ENCODE data around the gene PTPRM. TPM values are rescaled to one million over a fixed set of nuclear protein-coding genes. Genes with fewer than 3 reads are reported as not detected.

PTPRM gene
- total RNA-seq, 1 donor from 2014 or later = 257 TPM

DNA sequence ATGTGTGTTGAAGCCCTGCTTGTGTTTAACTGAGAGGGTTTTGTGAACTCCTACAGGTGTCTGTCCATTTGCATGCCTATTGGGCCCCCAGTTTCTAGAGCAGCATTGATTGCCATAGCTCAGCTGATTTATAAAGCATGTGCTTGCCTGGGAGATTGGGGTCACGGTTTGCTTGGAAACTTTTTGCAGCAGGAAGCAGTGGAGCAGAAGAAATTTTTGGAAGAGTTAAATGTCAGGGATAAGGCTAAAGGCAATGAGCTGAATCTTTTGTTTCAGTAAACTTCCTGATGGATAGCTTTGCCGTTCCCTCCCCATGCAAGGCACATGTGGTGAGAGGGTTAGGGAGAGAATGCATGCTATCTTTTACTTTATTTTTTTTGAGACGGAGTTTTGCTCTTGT is 102.2 kb downstream of the PTPRM start:
- no peaks in the 10 kb centered on the region for H3K27me3 ChIP-seq
- peaks cover 0 to 2% of the 10 kb centered on the region in 2 donors for H3K4me1 ChIP-seq
- intact Hi-C loops (cut with DNase I) = no loop called here
- TF ChIP-seq, protein P1, sequence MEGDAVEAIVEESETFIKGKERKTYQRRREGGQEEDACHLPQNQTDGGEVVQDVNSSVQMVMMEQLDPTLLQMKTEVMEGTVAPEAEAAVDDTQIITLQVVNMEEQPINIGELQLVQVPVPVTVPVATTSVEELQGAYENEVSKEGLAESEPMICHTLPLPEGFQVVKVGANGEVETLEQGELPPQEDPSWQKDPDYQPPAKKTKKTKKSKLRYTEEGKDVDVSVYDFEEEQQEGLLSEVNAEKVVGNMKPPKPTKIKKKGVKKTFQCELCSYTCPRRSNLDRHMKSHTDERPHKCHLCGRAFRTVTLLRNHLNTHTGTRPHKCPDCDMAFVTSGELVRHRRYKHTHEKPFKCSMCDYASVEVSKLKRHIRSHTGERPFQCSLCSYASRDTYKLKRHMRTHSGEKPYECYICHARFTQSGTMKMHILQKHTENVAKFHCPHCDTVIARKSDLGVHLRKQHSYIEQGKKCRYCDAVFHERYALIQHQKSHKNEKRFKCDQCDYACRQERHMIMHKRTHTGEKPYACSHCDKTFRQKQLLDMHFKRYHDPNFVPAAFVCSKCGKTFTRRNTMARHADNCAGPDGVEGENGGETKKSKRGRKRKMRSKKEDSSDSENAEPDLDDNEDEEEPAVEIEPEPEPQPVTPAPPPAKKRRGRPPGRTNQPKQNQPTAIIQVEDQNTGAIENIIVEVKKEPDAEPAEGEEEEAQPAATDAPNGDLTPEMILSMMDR (IDR thresholded peaks at IDR 0.05) = no peak
- H3K4me3 ChIP-seq = no peak overlapping the region
- no peaks in the 10 kb centered on the region for H3K9me3 ChIP-seq
- H3K36me3 ChIP-seq = no peaks in the 10 kb centered on the region
- no peak for DNase-seq (ENCODE audit: low spot score in 2 of 2)
- H3K27ac ChIP-seq = no peak overlapping the region

DNA sequence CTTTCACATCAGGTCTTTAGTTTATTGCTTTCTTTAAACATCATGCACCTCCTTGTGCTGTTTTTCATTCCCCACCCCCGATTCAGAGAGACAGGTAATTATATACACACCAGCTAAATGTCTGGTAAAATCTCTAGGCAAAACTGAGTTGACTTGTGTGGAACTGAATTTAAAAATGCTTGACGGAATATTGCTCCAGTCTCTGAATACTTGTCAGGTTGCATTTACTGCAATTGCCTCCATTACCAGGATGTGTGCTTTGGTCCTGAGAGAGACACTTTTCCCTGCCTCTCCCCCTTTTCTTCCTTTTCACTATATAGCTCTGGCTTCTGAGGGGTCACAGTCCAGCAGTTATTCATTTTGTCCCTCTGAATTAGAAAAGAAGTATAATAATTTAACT is 104.0 kb downstream of the PTPRM start:
- no peak for DNase-seq (ENCODE audit: low spot score in 2 of 2)
- H3K36me3 ChIP-seq = no peaks in the 10 kb centered on the region
- TF ChIP-seq, protein P1 (IDR thresholded peaks at IDR 0.05) = no peak
- intact Hi-C loops (cut with DNase I) = no loop called here
- peaks cover 0 to 5% of the 10 kb centered on the region in 2 donors for H3K4me1 ChIP-seq
- no peaks in the 10 kb centered on the region for H3K27me3 ChIP-seq
- H3K27ac ChIP-seq = no peak overlapping the region
- H3K9me3 ChIP-seq = no peaks in the 10 kb centered on the region
- no peak overlapping the region for H3K4me3 ChIP-seq

DNA sequence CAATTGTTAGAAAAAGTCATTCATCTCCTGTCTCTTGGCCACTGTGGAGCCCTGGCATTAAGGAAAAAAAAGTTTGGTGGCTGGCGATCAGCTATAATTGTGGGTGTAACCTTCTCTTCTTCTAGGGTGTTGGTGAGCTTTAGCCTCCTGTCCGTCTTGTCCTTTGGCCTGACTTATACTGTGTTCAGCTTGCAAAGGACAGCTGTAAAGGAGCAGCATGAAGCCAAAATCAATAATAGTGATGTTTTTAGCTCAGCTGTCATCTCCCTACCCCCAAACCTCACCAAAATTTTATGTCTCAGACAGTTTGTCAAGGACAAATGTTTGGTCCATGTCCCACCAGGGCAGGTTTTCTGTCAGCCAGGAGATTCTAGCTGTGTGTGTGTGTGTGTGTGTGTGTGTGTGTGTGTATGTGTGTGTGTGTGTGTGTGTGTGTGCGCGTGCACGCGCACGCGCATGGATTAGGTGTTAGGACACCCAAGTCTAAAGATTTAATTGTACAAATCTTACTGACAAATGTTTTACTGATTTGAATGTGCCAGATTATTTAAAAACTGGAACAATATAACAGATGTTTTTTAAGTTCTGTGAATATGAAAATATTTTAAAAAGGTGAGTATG is 109.2 kb downstream of the PTPRM start:
- DNase-seq (ENCODE audit: low spot score in 2 of 2) = no peak
- H3K36me3 ChIP-seq = no peaks in the 10 kb centered on the region
- intact Hi-C loops (cut with DNase I) = loop anchor here (5.0 kb wide), 1 partner anchor 109 kb away; the partner anchor contains the start of gene PTPRM
- H3K4me3 ChIP-seq = no peak overlapping the region
- H3K27ac ChIP-seq = peak overlapping the region in 1 of 2 donors; percentile 43
- no peaks in the 10 kb centered on the region for H3K27me3 ChIP-seq
- H3K9me3 ChIP-seq = no peaks in the 10 kb centered on the region
- H3K4me1 ChIP-seq = peaks cover 0 to 8% of the 10 kb centered on the region in 2 donors
- TF ChIP-seq, protein P1 (IDR thresholded peaks at IDR 0.05) = no peak

DNA sequence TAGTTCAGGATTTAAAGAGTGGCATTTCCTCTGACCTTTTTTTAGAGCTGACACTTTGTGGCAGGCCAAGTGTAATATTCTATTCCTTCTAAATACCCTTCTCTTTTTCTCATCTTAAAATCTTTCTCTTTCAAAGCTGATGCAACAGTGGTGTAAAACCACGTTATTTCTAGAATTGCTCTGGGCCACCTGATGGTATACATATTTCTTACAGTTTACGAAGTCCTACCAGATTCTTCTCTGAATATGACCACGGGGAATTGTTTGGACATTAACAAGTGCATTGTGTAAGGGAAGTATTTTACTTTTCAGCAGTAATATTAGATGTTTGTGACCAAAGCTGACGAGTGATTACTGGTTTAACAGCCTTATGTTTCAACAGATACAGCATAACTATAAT is 109.9 kb downstream of the PTPRM start:
- intact Hi-C loops (cut with DNase I) = loop anchor here (5.0 kb wide), 1 partner anchor 110 kb away; the partner anchor contains the start of gene PTPRM
- no peaks in the 10 kb centered on the region for H3K27me3 ChIP-seq
- no peak for DNase-seq (ENCODE audit: low spot score in 2 of 2)
- H3K36me3 ChIP-seq = no peaks in the 10 kb centered on the region
- no peaks in the 10 kb centered on the region for H3K9me3 ChIP-seq
- H3K4me3 ChIP-seq = no peak overlapping the region
- no peak overlapping the region for H3K27ac ChIP-seq
- TF ChIP-seq, protein P1 (IDR thresholded peaks at IDR 0.05) = no peak
- peaks cover 0 to 8% of the 10 kb centered on the region in 2 donors for H3K4me1 ChIP-seq

DNA sequence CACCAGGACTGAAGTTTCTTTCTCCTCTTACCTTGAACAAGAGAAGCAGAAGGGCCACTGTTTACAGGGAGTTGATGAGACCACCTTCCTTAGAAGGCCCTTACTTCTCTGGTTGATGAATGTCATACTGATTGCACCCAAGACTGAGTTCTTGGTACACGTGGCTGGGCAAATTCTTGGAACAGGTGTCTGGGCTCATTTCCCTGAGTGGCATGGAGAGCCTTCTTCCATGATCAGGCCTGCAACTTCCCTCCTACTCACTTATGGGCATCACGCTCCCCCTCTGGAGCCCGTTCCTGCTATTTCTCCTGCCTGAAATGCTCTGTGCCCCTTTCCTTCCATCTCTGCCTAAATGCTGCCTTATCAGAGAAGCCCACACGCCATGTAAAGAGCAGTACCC is 110.3 kb downstream of the PTPRM start:
- Histone ChIP-seq H3K36me3 (no peaks in the 10 kb centered on the region), H3K9me3 (no peaks in the 10 kb centered on the region), H3K4me1 (peaks cover 0 to 8% of the 10 kb centered on the region in 2 donors), H3K27me3 (no peaks in the 10 kb centered on the region), H3K4me3 (no peak overlapping the region), H3K27ac (no peak overlapping the region)
- intact Hi-C loops (cut with DNase I) = loop anchor here (5.0 kb wide), 1 partner anchor 110 kb away; the partner anchor contains the start of gene PTPRM
- DNase-seq (ENCODE audit: low spot score in 2 of 2) = no peak
- TF ChIP-seq, protein P1 (IDR thresholded peaks at IDR 0.05) = no peak

All from ascending aorta (tissue), 2 donors.